Stimulated activated CD4-positive, alpha-beta T cell treated with anti-CD3 and anti-CD28 coated beads, Interleukin-1b, Interleukin-23, amount 100 ng/mL, for 24 hours (primary cell): Measurements from ENCODE around the gene IFI44L.

Experiments used
- DNase-seq, 4 experiments: peaks; one replicate each; pipeline ENCODE4 v3.0.0-alpha.2; 2020; ENCODE audit warnings: low read depth in 4 of 4, low spot score in 1 of 4

The IFI44L gene

DNA sequence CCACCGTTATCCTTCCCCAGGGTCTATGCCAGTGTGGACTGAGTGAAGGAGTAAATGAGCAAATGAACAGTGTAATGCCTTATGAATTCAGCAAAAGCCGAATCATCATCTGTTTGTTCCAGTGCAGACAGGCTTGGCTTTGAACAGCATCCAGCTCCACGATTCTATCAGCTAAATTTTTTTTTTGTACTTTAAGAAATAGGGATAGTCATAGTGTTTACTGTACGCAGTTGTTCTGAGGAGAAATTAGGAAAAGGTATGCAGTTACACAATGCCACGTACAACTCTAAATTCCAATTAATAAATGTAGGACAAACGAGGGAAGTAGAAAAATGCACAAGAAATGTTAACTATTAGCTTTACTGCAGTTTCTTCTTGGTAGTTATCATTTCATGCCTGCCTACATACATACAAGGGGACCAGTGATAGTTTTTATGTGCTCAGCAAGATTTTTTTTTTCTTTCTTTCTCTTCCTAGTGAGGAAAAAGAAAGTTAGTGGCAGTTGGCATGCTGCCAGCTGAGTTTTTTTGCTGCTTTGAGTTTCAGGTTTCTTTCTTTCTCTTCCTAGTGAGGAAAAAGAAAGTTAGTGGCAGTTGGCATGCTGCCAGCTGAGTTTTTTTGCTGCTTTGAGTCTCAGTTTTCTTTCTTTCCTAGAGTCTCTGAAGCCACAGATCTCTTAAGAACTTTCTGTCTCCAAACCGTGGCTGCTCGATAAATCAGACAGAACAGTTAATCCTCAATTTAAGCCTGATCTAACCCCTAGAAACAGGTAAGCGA lies at the start of gene IFI44L:
Gene IFI44L, plus strand, starts transcription at position 646 of the 777 bp plus-strand sequence. CDS start 7,468 bp downstream, outside the sequence.
- DNase-seq, result peak; percentile 12 to 43 (median 31)

DNA sequence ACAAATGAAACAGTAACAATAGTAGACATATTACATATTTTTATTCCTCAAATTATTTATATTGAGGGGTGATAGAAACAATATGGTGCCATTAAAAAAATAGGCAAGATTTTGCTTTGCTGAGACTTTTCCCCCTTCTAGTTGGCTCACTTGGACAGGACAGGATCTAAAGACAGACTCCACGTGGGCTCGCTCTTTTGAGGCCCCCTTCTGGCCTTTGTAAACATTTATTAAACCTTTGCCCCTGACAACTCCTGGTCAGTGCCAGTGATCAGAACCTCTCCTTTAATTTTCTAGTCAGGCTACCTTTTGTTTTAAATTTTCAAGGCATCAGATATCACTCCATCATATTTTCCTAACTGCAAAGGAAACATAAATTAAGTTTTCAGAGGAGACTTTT lies 49.7 kb upstream of the IFI44L start:
- no peak for DNase-seq

DNA sequence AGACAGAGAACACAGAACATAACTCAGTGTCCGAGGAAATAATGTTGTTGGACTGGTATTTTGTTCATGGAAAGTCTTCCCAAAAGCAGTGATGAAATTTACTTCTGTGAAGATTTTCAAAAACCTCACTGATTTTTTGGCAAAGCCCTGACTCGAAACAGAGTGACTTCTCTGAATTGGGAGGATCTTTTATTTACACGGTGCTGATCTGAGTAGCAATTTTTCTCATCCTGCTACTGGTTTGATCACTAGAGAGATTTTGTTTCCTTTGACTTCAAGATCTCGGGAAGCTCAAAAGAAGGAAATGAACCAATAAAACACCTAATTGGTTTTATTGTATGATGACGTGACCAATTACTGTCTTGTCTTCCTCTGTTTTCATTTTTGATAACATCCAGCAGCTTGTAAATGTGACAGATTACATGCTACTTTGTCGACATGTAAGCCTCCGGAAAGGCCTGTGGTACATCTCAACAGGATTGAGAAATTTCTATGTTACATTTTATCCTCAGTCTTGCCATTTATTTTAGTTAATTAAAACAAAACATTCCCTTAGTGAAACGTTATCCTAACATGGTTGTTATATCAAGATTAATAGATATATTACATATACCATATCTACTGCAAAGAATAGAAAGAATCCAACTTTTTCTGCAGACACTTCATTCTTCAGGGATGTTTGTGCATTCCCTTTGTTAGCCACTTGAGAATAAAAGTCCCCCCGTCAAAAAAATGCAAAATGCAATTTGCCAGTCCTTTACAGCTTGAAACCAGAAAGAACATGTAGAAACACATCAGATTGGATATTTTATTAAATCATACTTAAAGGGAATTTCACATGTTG lies 42.8 kb upstream of the IFI44L start:
- DNase-seq, result no peak

DNA sequence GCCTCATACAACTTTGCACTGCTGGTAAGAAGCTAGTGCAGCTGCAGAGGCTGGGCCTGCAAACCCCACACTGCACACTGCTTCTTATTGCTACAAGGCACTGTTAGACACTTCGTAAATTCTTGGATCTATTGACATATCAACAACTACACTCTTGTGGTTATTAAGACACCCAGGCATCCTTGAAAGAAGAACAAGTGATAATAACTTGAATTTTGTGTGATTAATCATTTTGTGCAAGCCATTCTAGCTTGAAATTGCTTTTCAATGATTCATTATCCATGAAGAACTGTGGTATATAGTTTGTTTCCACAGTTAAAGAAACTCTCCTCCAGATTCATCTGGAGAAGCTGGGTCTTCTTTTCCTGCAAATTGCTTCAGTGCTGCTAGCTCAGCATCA lies 33.7 kb upstream of the IFI44L start:
- DNase-seq, result no peak

DNA sequence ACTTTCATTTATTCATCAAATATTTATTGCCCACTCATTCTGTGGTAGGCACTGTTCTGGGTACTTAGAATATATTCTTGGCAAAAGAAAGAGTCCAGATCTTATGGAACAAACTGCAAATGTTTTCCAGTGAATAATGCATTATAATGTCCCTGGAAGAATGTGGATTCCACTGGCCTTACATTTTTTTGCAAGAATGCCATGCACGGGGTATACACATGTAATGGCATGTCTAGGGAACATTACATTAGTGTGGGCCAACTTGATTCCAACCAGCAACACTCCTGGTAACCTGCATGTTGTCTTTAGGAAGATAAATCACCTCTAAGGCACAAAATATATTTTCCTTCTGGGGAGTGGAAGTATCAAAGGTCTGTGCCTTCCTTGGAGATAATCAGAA lies 33.0 kb upstream of the IFI44L start:
- DNase-seq, result no peak

DNA sequence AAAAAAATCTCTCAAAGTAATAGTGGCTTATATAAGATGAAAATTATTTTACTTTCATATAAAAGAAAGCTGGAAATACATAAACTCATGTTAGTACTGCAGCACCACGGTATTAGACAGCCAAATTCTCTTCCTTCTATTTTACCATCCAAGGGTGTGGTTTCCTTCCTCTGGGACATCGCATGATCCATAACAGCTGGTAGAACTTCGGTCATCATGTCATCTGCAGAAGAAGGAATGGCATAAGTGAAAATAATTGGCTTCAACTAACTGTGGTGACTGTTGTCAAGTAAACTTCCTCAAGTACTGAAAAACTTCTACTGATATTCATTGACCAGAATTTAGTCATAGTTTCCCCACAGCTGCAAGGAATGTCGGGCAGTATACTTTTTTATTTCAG lies 28.3 kb upstream of the IFI44L start:
- DNase-seq, result no peak

DNA sequence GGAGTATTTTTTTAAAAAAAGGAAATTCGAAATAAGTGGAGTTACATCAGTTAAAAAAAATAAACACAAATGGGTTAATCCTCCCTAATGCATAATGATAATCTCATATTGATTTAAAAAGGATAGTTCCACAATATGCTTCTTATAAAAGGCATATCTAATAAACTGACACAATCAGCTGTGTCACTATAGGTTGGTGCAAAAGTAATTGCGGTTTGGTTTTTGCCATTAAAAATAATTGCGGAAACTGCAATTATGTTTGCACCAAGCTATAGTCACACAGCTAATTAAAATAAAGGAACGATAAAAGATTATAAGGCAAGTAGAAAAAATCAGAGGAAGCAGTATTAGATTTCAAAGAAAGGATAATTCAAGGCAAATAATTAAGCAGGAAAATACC lies 21.0 kb upstream of the IFI44L start:
- no peak for DNase-seq

DNA sequence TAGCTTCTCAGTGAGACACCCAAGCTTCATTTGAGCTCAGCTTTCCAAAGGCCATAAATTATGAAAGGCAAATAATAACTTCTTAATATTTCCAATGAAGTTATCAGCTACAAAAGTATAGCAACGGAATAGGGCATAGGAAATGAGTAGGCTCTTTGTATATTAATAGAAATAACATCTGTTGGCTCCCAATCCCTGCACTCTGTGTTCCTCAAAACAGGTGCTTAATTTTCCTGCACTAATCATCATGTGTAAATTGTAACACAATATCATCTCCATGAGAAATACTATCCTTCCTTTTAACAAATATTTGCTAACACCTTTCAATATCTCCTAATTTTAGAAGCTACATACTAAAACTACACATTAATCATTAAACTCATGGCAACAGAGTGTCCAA lies 19.2 kb upstream of the IFI44L start:
- DNase-seq, result no peak

DNA sequence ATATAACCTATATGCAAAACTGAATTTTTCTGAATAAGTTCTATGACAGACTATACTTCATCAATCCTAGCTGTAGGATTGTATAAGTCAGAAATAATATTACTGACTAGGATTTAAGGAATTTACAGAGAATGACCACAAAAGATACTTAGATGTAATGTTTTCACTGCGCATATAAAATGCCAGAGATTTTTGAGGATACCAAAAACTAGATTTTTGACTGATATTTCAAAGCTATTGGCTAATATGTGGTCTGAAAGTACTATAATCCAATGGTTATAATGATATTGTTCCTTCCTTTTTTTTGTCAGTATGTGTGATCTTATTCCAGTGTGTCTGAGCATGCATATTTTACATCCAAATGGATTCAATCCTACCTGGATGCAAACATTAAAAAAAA lies 17.0 kb upstream of the IFI44L start:
- DNase-seq, result no peak

DNA sequence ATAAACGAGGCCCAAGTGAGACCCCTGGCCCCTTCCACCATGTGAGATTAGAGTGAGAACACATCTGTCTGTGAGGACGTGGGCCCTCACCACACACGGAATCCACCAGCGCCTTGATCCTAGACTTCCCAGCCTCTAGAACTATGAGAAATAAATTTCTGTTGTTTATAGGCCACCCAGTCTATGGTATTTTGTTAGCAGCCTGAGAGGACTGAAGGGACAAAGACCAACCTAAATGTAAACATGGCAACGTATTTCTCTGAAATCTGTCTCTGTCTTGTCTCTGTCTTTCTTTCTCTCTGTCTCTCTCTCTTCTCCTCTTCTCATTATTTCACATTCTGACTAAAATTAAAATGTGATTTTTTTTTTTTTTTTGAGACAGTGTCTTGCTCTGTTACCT lies 15.6 kb upstream of the IFI44L start:
- no peak for DNase-seq

DNA sequence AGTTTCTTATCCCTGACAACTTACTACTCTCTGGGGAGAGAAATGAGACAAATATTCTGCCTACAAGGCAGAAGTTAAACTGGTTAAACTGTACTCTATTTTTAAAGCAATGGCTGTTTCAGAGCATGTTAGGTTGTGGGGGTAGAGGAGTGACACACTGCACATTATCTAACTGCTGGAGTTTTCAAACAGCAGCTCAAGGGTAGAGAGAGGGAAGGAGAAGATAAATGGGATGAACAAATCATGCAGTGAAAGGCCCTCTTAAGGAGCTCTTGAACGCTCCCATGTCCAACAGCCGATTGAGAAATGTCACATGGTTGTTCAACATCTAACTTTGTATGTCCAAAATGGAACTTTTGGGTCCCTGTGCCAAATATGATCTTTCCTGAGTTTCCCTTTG lies 14.0 kb upstream of the IFI44L start:
- no peak for DNase-seq

DNA sequence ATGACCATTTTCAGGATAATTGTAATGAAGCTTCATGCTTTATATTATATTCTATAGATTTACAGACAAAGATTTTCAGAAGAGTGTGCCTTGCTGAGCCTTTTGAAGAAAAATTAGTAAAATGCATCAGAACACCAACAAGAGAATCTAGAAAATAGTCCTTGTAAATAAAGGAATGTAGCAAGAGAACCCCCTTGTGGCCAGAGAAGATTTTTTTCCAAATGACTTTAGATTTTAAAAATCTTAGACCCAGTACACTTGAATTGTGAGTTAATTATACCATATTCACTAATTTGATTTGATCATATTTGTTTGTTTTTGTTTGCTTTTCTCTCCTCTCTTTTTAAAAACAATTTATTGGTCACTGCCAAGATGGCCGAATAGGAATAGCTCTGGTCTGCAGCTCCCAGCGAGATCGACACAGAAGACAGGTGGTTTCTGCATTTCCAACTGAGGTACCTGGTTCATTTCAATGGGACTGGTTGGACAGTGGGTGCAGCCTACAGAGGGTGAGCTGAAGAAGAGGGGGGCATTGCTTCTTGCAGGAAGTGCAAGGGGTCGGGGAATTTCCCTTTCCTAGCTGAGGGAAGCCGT lies 12.8 kb upstream of the IFI44L start:
- no peak for DNase-seq

DNA sequence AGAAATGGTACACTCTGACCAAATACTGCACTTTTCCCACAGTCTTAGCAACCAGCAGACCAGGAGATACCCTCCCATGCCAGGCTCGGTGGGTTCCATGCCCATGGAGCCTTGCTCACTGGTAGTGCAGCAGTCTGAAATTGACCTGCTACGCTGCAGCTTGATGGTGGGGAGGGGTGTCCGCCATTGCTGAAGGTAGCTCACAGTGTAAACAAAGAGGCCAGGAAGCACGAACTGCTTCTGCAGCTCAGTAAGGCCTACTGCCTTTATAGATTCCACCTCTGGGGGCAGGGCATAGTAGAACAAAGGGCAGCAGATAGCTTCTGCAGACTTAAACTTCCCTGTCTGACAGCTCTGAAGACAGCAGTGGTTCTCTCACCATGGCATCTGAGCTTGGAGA lies 12.3 kb upstream of the IFI44L start:
- no peak for DNase-seq

DNA sequence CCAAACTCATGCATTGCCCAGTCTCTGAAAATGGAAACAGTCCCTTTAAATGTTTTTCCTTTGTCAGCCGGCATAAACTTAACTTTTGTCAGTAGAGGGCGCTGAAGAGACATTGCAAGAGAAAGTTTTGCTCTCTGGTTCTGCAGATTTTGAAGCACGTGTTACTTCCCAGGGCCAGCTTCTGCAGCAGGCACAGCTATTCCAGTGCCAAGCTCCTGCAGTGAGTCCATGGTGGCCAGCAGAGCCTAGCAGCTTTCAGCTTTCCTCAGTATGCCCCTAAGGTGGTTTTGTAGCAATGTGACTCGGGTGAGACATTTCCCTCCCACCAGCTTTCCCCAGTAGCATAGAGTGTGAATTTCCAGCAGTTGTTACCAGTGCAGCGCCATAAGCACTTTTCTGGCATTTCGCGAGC lies 2.6 kb upstream of the IFI44L start:
- DNase-seq, result peak in 3 of 4 experiments; percentile 14 to 24 (median 23)

DNA sequence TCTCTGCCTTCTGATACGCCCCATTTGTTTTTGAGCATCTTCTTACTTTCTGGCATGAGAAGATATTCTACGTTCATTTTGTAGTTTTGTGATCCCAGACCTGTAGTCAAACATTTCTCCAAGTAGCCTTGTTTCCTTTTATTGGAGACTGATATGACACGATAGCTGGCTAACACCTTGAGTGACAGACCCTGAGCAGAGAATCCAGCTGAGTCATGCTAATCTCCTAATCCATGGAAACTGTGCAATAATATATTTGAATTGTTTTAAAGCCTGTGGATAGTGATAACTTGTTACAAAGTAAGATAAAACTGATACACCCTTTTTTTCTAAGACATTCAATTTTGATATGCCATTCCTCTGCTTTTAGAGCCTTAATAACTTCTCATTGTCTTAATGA lies 1.2 kb upstream of the IFI44L start:
- DNase-seq, result no peak

DNA sequence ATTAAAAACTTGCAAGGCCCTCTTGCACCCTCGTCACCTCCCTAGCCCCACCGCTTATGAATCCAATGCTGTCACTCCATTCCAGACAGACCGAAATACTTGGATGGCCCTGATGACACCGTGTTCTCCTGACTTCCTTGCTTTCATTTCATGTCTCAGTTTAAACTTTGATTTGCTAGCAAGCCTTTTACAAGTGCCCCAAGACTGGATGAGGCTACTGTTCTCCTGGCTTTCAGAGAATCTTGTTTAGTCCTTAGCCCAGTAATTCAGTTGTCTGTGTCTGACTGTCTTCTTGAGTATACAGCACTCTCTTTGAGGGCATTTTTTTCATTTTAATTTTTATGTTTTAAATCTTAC lies 824 bp upstream of the IFI44L start:
- DNase-seq, result no peak

DNA sequence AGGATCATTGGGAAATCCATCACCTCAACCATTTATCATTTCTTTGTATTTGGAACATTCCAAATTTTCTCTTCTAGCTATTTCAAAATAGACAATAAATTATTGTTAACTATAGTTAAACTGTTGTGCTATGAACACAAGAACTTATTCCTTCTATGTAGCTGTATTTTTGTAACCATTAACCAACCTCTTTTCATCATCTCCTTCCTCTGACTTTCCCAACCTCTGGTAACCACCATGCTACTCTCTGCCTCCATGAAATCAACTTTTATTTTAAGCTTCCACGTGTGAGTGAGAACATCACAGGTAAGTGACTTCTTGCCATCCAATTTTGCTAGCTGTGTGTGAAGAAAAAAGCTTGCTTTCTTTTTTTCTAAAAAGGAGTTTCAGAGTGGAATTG lies 418 bp downstream of the IFI44L start:
- DNase-seq, result no peak

DNA sequence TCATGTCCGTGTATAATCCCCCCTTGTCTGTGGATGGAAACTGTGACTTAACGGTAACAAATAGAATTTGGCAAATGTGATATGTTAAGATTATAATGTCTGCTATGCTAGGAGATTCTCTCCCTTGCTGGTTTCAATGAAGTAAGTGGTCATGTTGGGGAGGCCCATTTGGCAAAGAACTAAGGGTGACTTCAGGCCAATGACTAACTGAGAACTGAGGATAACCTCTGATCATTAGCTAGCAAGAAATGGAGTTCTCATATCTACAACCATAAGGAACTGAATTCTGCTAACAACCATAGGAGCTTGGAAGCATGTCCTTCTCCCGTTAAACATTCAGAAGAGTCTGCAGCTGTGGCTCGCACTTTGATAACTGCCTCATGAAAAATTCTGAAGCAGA lies 2.3 kb downstream of the IFI44L start:
- no peak for DNase-seq

DNA sequence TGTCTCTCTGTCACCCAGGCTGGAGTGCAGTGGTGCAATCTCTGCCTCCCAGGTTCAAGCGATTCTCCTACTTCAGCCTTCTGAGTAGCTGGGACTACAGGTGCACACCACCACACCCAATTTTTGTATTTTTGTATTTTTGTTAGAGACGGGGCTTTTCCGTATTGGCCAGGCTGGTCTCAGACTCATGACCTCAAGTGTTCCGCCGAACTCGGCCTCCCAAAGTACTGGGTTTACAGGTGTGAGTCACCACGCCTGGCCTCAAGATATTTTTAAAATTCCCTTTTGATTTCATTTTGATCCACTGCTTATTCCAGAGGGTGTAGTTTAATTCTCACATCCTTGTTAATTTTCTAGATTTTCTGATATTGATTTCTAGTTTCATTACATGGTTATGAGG lies 3.8 kb downstream of the IFI44L start:
- DNase-seq, result no peak

DNA sequence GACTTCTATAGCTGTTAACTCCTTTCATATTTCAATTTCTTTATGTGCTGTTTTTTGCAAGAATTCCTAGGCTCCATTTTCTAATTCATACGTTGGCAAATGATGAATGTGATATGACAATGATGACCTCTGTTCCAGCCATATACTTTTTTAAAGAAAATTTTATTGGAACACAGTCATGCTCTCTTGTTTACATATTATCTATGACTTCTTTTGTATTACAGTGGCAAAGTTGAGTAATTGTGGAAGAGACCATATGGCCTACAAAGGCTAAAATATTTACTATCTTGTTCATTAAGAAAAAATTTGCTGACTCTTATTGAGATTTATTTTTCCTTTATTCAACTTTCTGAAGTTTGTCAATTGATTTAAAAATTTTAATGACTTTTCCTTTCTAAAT lies 7.1 kb downstream of the IFI44L start:
- no peak for DNase-seq

DNA sequence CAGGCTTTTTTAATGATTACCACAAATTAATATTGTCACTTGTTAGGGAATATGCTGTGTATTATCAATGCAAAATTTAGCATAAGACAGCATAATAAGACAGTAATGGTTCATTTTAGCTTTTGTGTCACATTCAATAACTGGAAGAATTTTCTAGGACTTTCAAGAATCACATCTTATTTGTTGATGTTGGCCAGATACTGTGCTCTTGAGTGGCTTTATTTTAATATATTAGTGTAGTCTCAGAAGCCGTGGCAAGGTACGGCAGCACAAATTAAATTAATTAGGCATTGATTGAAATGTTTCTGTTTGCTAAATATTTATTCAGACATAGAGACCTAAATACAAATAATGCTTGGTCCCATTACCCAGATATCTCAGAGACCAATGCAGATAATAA lies 10.4 kb downstream of the IFI44L start:
- no peak for DNase-seq

DNA sequence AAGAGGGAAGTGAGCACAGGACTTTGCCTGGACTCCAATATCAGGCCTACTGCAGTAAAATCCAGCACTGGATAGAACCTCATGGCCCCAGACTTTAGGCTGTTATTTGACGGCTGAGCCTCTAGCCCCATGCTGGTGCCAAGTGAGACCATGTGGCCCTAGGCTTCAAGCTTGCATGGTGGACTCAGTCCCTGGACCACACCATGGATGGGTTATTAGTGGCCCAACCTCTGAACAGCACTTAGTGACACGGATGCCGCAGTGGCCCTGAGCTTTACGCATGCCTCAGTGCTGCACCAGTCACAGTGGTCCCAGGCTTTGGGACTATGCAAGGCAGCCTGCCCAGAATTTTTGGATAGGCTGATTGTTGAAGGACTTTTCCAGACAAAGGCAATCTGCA lies 13.0 kb downstream of the IFI44L start:
- DNase-seq, result no peak
